ENCODE results near the gene PRSS57.
"Not testable (repeated sequence)": the region's sequence is repeated elsewhere in the genome, so short reads cannot be mapped to it uniquely, and the experiment has no call there.

Gene PRSS57

DNA sequence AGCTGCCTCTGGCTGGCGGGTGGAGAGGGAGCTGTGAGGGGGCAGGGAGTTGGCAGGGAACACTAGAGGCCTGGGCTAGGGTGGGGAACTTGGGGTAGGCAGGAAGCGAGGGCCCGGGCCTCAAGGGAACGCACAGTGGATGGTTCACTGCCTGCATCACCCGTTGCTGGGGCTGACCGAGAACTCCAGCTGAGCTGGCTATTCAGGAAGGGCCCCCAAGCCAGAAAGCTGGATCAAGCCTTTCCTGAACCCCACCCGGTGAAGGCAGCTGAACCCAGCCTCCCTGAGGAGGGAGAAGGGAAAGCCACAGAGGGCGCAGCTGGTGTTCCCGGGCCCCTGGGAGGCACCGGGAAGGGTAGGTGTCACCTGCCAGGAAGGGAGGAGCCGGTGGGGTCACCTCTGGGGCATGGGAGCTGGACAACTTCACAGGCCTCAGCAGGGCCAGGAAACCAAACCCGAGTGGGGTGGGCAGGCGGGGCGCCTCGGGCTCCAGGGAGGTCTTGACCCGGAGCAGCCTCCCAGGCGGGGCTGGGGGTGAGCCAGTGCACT lies 27.4 kb upstream of the PRSS57 start:
- no peak for DNase-seq

DNA sequence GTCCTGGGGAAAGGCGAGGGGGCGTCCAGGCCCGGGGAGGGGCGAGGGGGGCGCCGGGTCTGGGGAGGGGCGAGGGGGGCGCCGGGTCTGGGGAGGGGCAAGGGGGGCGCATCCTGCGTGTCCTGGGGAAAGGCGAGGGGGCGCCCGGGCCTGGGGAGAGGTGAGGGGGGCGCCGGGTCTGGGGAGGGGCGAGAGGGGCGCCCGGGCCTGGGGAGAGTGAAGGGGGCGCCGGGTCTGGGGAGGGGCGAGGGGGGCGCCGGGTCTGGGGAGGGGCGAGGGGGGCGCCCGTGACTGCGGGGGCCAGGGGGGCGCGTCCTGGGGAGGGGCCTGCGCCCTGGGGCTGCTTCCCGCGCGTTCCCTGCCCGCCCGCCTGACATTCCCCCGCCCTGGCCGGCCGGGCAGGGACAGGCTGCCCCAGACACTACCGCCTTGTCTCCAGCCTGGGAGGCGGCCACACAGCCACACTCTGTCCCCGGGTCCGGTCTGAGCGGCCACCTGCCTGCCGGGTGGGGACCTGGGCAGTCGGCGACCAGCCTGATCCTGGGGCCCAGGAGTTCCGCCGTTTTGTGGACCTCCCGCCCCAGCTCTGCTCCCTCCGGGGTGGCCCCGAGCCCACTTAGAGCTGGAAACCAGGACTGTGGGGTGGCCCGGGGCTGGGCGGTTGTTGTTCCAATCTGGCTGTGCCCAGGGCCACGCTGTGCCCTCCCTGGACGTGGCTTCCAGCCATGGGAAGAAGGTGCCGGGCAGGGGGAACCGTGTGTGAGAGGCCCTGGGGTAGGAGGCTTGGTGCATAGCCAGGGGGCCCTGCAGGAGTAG lies 25.3 kb upstream of the PRSS57 start:
- no peak for DNase-seq

- no peak for DNase-seq
Observed at GRCh38 chr19:719636-720344, 24.5 kb upstream of the PRSS57 start.

DNA sequence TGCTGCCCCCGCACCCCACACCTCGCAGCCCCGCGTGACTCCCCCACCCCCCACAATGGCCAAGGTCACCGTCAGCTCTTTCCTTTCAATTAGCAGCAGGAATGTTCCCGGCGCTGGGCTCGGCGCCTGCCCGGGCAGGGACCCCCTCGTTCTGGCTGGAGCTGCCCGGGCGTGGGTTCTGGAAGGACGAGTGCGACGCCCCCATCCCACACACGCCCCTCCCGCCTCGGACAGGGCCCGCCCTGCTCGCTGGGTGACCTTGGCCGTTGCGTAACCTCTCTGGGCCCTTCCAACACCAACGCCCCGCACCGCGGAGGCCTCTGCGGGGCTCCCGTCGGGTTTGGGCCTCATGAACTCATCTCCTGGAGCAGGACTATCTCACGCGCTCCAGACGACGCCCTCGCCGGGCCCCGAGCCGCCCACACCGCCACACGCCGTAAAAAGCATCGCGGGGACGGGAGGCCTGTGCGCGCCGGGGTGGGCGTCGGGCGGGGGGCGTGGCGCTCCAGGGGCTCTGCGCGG lies 23.8 kb upstream of the PRSS57 start:
- DNase-seq, result no peak

DNA sequence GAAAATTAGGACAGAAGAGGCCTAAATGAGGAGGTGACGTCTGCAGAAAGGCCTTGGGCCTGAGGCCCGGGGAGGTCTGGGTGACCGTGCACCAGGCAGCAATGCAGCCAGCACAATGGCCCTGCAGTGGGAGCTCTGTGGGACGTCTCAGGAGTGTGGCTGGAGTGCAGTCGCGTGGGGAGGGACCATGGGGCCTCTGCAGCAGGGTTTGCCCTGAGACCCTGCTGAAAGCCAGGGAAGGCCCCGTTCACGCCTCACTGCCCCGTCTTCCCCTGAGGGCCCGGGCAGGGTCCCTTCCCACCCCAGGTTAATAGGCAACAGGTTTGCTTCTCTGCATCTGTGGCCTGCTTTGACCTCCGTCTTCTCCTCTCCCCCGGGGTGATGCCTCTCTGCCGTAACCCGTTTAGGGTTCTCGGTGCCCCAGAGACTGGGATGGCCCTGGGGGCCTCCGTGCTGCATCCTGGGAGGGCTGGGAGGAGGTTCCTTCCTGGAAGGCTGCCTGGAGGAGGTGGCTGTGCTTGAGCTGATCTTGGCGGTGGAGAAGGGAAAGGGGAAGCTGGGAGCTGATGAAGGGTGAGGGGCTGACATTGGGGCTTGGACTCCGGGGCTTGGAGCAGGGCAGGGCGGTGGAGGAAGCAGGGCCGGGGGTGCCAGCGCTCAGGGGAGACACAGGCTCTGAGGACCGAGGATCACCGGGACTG lies 23.1 kb upstream of the PRSS57 start:
- no peak for DNase-seq

GRCh38 chr19:715347-715746 lies 20.1 kb upstream of the PRSS57 start:
- DNase-seq, result no peak

GRCh38 chr19:711254-711653 lies 16.0 kb upstream of the PRSS57 start:
- DNase-seq, result no peak

DNA sequence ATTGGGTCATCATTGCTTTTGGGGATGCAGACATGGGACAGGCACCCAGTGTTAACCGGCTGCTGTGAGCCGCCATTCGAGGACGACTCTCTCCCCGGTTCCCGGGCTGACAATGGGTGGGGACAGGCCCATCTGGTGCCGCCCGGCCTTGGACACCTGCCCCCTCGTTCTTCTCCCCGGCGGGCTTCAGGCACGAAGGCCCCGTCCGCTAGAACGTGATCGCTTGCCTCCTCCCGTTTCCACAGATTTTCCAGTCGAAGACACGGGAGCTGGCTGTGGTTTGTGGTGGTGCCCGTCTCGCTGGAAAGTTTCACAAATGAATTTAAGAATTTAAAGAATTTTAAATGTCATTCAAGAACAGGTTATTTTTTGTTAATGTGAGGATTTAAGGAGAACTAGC lies 15.5 kb upstream of the PRSS57 start:
- DNase-seq, result no peak

DNA sequence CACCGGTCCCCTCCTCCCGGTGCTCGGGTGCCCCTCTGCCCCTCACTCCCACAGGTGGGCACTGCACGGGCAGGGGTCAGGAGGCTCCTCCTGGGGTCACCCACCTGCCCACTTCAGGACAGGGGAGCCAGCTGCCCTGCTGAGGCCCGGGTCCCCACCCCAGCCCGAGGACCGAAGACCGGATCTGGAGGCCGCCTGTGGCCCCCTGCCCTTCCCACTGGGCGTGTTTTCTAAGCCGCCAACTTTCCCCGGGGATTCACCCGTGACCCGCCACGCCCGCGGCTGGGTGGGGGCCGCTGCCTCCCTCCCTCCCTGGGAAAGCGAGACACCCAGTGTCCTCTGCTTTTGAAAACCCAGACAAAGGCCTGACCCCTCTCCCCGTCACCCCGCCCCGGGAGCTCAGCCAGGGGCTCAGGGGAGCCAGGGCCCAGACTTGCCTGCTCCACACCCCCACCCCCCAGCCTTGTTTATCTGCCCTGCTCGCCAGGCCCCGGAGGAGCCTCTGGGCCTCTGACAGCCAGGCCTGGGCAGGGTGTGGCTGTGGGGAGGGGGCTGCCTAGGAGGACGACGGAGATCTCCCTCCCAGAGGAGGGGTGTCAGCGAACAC lies 14.8 kb upstream of the PRSS57 start:
- no peak for DNase-seq

DNA sequence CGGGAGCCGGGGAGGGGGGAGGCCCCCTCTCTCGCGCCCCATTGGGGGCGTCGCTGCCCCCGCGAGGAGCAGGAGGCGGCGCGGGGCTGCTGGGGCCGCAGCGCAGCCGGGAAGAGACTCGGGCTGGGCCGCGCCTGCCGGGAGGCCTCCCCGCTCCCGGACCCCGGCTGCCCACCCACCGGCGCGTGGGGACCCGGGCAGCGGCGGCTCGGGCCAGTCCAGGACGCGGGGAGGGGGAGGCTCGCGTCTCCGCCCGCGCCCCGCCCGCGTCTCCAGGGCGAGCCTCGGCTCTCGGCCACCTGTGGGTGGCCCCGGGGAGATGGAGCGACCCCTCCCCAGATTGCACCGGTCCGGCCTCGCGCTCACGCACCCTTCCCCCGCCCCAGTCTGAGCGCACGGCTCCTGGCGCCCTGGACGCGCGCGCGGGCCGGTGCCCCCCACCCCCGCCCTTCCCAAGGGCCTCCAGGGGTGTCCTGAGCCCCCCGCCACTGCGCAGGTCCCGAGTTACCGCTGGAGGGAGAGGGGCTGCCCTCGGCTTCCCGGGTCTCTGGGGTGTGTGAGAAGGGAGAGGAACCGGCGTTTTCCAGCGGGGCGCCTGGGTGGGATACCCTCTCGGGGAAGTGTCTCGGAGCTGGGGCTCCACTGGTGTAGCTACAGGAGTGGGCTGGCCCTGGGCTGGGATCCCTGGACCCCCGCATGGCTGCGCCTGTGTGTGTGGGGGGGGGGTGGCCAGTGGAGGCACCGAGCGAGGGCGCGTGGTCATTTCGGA lies 14.1 kb upstream of the PRSS57 start:
- DNase-seq, result no peak

GRCh38 chr19:708154-709143 lies 13.2 kb upstream of the PRSS57 start, which contains the start of gene PALM:
TSS of gene PALM (plus strand) at chr19:708935. CDS start at chr19:709147, 212 bp downstream.
- no peak for DNase-seq

GRCh38 chr19:704447-704741 lies 9.1 kb upstream of the PRSS57 start:
- DNase-seq, result no peak

GRCh38 chr19:703651-704446 lies 8.6 kb upstream of the PRSS57 start:
- DNase-seq, result peak; percentile 90

GRCh38 chr19:703329-703650 lies 8.0 kb upstream of the PRSS57 start:
- DNase-seq, result no peak

GRCh38 chr19:702847-703246 lies 7.6 kb upstream of the PRSS57 start:
- not testable (repeated sequence) for DNase-seq

DNA sequence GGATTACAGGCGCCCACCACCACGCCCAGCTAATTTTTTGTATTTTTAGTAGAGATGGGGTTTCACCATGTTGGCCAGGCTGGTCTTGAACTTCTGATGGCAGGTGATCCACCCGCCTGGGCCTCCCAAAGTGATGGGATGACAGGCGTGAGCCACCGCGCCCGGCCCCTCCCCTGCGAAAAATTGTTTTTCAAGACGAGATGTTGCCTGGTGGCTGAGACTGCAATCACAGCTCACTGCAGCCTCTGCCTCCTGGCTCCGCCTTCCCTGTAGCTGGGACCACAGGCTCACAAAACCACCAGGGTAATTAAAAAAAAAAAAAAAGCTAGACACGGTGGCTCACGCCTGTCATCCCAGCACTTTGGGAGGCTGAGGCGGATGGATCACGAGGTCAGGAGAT lies 4.6 kb upstream of the PRSS57 start:
- not testable (repeated sequence) for DNase-seq

- DNase-seq, result not testable (repeated sequence)
Observed at GRCh38 chr19:698529-698928, 3.3 kb upstream of the PRSS57 start.

DNA sequence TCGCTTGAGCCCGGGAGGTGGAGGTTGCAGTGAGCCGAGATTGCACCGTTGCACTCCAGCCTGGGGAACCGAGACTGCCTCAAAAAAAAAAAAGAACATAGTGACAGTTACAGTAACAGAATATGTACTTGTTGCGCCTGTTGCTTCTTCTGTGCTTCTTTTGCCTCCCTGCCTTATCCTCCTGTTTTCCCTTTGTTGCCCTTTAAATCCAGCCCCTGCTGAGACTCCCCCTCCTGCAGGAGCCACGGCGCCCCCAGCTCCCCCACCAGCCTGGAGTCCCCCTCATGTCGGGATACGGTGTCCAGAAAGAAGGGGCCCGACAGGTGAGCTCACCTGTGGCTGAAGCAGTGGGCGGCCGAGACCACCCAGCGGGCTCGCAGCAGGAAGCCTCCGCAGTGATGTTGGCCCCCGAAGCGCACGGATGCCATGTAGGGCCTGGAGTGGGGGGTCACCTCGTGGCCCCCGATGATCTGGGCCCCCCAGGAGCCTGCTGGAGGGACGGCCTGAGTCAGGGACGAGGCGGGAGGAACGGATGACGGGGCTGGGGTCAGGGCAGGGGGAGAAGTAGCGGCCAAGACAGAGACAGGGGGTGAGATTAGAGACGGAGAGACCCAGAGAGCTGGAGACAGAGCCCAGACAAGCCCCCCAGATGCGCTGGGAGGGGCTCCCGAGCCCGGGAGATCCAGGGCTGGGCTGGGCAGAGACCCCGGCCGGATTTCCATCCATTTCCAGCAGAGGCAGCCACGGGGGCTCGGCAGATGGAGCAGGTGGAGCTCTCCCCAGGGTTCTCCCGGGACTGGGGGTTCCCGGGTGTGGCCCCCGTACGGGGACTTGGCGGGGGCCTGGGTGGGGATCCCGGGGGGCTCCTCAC lies 536 bp downstream of the PRSS57 start:
- DNase-seq, result no peak

DNA sequence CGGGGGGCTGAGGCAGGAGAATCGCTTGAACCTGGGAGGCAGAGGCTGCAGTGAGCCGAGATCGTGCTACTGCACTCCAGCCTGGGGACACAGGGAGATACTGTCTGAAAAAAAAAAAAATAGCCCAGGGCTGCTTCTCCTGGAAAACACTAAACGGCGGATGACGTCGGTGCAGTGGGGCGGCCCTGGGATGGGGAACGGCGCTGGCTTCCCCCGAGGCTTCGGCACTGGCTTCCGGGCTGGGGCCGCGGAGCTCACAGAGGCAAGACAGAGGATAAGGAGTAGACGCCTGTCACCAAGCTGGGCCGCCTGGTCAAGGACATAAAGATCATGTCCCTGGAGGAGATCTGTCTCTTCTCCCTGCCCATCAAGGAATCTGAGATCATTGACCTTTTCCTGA lies 5.0 kb downstream of the PRSS57 start:
- DNase-seq, result no peak

Data from stimulated activated CD8-positive, alpha-beta memory T cell treated with anti-CD3 and anti-CD28 coated beads, Interleukin-4, amount 100 ng/mL, for 48 hours (primary cell).